Stimulated activated effector memory CD8-positive, alpha-beta T cell treated with anti-CD3 and anti-CD28 coated beads, Interleukin-12 subunit alpha, Interleukin-12 subunit beta, amount 100 ng/mL, for 72 hours (primary cell): ENCODE results near the gene FAM234B.
A peak's percentile ranks its signal among the peaks of the same experiment; 100 is the strongest.

ENCODE experiments used
- ATAC-seq: fragments of 150-1000 bp; cut with Tn5 transposase; 2 replicates; pipeline ENCODE4 v1.10.0; 2021
- DNase-seq, 2 donors: peaks; one replicate each; pipeline ENCODE4 v3.0.0; 2021 to 2022; ENCODE audit warnings: low spot score in 2 of 2
- H3K27ac Mint-ChIP-seq: one replicate; pipeline ENCODE4 v1.8.0; 2022; ENCODE audit warnings: mild to moderate bottlenecking, mixed read lengths
- H3K36me3 Mint-ChIP-seq: one replicate; pipeline ENCODE4 v1.8.0; 2022; ENCODE audit warnings: mild to moderate bottlenecking, mixed read lengths
- H3K4me1 Mint-ChIP-seq: one replicate; pipeline ENCODE4 v1.8.0; 2022; ENCODE audit warnings: mixed read lengths
- H3K4me3 Mint-ChIP-seq: one replicate; pipeline ENCODE4 v1.8.0; 2022; ENCODE audit warnings: mild to moderate bottlenecking, mixed read lengths
- H3K9me3 Mint-ChIP-seq: one replicate; pipeline ENCODE4 v1.8.0; 2022; ENCODE audit warnings: mixed read lengths

FAM234B gene

GRCh38 chr12:13087766-13088165, 43.6 kb downstream of the FAM234B start:
- Mint-ChIP-seq H3K27ac (no peak overlapping the region), H3K4me3 (no peak overlapping the region), H3K36me3 (no peaks in the 10 kb centered on the region), H3K9me3 (no peaks in the 10 kb centered on the region), H3K4me1 (no peaks in the 10 kb centered on the region)
- ATAC-seq: no peak
- DNase-seq: no peak

- DNase-seq (no peak), ATAC-seq (no peak)
- no peaks in the 10 kb centered on the region for H3K9me3 Mint-ChIP-seq
- H3K27ac Mint-ChIP-seq: no peak overlapping the region
- no peak overlapping the region for H3K4me3 Mint-ChIP-seq
- H3K4me1 Mint-ChIP-seq: no peaks in the 10 kb centered on the region
- H3K36me3 Mint-ChIP-seq: no peaks in the 10 kb centered on the region
Measured at GRCh38 chr12:13088496-13088895, 44.3 kb downstream of the FAM234B start.

GRCh38 chr12:13090054-13090453, 45.9 kb downstream of the FAM234B start:
- no peaks in the 10 kb centered on the region for H3K36me3 Mint-ChIP-seq
- no peak overlapping the region for H3K4me3 Mint-ChIP-seq
- H3K27ac Mint-ChIP-seq: no peak overlapping the region
- DNase-seq (no peak), ATAC-seq (no peak)
- H3K4me1 Mint-ChIP-seq: peaks cover 11% of the 10 kb centered on the region
- H3K9me3 Mint-ChIP-seq: no peaks in the 10 kb centered on the region

GRCh38 chr12:13091832-13092231, 47.7 kb downstream of the FAM234B start:
- ATAC-seq (no peak), DNase-seq (no peak)
- Mint-ChIP-seq H3K4me3 (no peak overlapping the region), H3K27ac (no peak overlapping the region), H3K36me3 (no peaks in the 10 kb centered on the region), H3K4me1 (peaks cover 11% of the 10 kb centered on the region), H3K9me3 (no peaks in the 10 kb centered on the region)

GRCh38 chr12:13093191-13093847, 49.1 kb downstream of the FAM234B start:
- no peak for ATAC-seq
- no peak overlapping the region for H3K27ac Mint-ChIP-seq
- peaks cover 19% of the 10 kb centered on the region for H3K4me1 Mint-ChIP-seq
- DNase-seq: no peak
- no peaks in the 10 kb centered on the region for H3K9me3 Mint-ChIP-seq
- no peak overlapping the region for H3K4me3 Mint-ChIP-seq
- no peaks in the 10 kb centered on the region for H3K36me3 Mint-ChIP-seq

GRCh38 chr12:13093848-13094220, 49.7 kb downstream of the FAM234B start:
- Mint-ChIP-seq H3K4me1 (peaks cover 24% of the 10 kb centered on the region), H3K27ac (no peak overlapping the region), H3K9me3 (no peaks in the 10 kb centered on the region), H3K4me3 (no peak overlapping the region), H3K36me3 (no peaks in the 10 kb centered on the region)
- ATAC-seq: no peak
- no peak for DNase-seq

GRCh38 chr12:13094367-13094766, 50.2 kb downstream of the FAM234B start:
- ATAC-seq: no peak
- H3K27ac Mint-ChIP-seq: no peak overlapping the region
- no peak for DNase-seq
- peaks cover 29% of the 10 kb centered on the region for H3K4me1 Mint-ChIP-seq
- H3K4me3 Mint-ChIP-seq: no peak overlapping the region
- H3K9me3 Mint-ChIP-seq: no peaks in the 10 kb centered on the region
- no peaks in the 10 kb centered on the region for H3K36me3 Mint-ChIP-seq

- no peak for DNase-seq
- Mint-ChIP-seq H3K4me3 (no peak overlapping the region), H3K36me3 (no peaks in the 10 kb centered on the region), H3K27ac (no peak overlapping the region), H3K9me3 (no peaks in the 10 kb centered on the region), H3K4me1 (peaks cover 39% of the 10 kb centered on the region)
- ATAC-seq: no peak
Measured at GRCh38 chr12:13095266-13095995, 51.2 kb downstream of the FAM234B start.

GRCh38 chr12:13097491-13098011, 53.4 kb downstream of the FAM234B start:
- Mint-ChIP-seq H3K9me3 (no peaks in the 10 kb centered on the region), H3K27ac (peak overlapping the region; percentile 70), H3K4me3 (peak overlapping the region; percentile 28), H3K36me3 (peaks cover 6% of the 10 kb centered on the region), H3K4me1 (peaks cover 57% of the 10 kb centered on the region)
- ATAC-seq (no peak), DNase-seq (no peak)

- ATAC-seq (no peak), DNase-seq (no peak)
- no peaks in the 10 kb centered on the region for H3K9me3 Mint-ChIP-seq
- no peak overlapping the region for H3K27ac Mint-ChIP-seq
- H3K4me1 Mint-ChIP-seq: peaks cover 63% of the 10 kb centered on the region
- peaks cover 6% of the 10 kb centered on the region for H3K36me3 Mint-ChIP-seq
- no peak overlapping the region for H3K4me3 Mint-ChIP-seq
Measured at GRCh38 chr12:13099066-13099843, 55.1 kb downstream of the FAM234B start.

- Mint-ChIP-seq H3K36me3 (peaks cover 6% of the 10 kb centered on the region), H3K9me3 (no peaks in the 10 kb centered on the region), H3K4me3 (peak overlapping the region; percentile 70), H3K4me1 (peaks cover 58% of the 10 kb centered on the region), H3K27ac (peak overlapping the region; percentile 96)
- DNase-seq (no peak), ATAC-seq (no peak)
Measured at GRCh38 chr12:13099844-13100604, 55.8 kb downstream of the FAM234B start.

- ATAC-seq: no peak
- Mint-ChIP-seq H3K4me3 (peak overlapping the region; percentile 70), H3K27ac (peak overlapping the region; percentile 96), H3K4me1 (peaks cover 58% of the 10 kb centered on the region), H3K36me3 (peaks cover 6% of the 10 kb centered on the region), H3K9me3 (no peaks in the 10 kb centered on the region)
- DNase-seq: peak in 1 of 2 donors; percentile 55
Measured at GRCh38 chr12:13100605-13100881, 56.4 kb downstream of the FAM234B start.

GRCh38 chr12:13100882-13101769, 56.9 kb downstream of the FAM234B start:
- Mint-ChIP-seq H3K27ac (peak overlapping the region; percentile 96), H3K36me3 (peaks cover 6% of the 10 kb centered on the region), H3K9me3 (no peaks in the 10 kb centered on the region), H3K4me1 (peaks cover 58% of the 10 kb centered on the region), H3K4me3 (peak overlapping the region; percentile 70)
- DNase-seq (peak; percentile 83 to 94), ATAC-seq (peak; percentile 87)

GRCh38 chr12:13101821-13102375, 57.7 kb downstream of the FAM234B start:
- peak; percentile 20 for ATAC-seq
- Mint-ChIP-seq H3K4me1 (peaks cover 58% of the 10 kb centered on the region), H3K4me3 (peak overlapping the region; percentile 70), H3K9me3 (no peaks in the 10 kb centered on the region), H3K36me3 (peaks cover 6% of the 10 kb centered on the region), H3K27ac (peak overlapping the region; percentile 96)
- peak in 1 of 2 donors; percentile 61 for DNase-seq
